GM18873 (cell line): Measurements from ENCODE around the gene KLF6.
"Not testable (repeated sequence)": the region's sequence is repeated elsewhere in the genome, so short reads cannot be mapped to it uniquely, and the experiment has no call there.

Experiments
- ATAC-seq: cut with Tn5 transposase; IDR thresholded peaks from one replicate; pipeline ENCODE4 v1.9.1; 2021; ENCODE audit warnings: mild to moderate bottlenecking, moderate library complexity, moderate number of reproducible peaks; ENCODE audit not compliant: unreplicated experiment, low FRiP score

Gene KLF6

GRCh38 chr10:3738855-3739350 is 46.1 kb downstream of the KLF6 start:
- no peak for ATAC-seq

DNA sequence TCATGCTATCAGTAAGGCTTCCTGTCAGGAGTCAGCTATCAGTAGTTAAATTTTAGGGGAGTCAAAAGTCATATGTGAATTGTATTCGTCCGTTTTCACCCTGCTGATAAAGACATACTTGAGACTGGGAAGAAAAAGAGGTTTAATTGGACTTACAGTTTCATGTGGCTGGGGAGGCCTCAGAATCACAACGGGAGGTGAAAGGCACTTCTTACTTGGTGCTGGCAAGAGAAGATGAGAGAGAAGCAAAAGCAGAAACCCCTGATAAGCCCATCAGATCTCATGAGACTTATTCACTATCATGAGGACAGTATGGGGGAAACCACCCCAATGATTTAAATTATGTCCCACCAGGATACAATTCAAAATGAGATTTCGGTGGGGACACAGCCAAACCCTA is 47.1 kb downstream of the KLF6 start:
- no peak for ATAC-seq

DNA sequence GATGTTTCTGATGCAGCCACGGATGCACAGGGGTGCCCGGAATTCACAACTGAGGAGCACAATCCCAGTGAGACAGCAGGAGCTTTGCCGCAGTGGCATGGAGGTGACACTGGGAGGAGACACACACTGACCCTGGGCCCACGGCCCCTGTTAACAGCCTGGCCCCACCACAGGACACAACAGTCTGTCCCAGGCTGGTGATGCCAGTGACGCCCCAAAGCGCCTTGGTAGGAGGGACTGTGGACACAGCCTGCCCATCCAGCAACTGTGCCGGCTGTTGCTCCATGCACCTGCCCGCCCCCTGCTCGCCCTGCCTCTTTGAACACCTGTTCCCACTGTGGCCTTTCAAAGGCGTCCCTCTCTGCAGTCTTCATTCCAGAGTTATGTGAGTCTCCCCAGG is 49.8 kb downstream of the KLF6 start:
- ATAC-seq, result no peak

DNA sequence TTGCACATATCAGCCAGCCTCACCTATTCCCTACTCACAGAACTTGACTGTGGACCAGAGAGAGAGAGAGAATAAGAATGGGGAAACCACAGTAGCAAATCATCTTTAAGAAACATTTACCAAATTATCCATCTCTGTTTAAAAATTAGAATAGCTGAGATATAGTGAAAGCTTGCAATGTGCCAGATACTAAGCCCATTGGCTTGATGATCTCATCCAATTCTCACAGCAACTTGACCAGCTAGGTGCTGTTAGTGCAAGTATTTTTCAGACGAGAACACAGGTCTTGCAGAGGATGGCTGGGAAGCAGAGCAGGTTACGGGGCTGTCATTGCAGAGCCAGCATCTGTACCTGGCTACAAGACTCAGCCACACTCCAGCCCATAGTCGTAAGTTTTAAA is 50.9 kb downstream of the KLF6 start:
- no peak for ATAC-seq

- ATAC-seq, result not testable (repeated sequence)
Observed at GRCh38 chr10:3732183-3732582, 52.8 kb downstream of the KLF6 start.

DNA sequence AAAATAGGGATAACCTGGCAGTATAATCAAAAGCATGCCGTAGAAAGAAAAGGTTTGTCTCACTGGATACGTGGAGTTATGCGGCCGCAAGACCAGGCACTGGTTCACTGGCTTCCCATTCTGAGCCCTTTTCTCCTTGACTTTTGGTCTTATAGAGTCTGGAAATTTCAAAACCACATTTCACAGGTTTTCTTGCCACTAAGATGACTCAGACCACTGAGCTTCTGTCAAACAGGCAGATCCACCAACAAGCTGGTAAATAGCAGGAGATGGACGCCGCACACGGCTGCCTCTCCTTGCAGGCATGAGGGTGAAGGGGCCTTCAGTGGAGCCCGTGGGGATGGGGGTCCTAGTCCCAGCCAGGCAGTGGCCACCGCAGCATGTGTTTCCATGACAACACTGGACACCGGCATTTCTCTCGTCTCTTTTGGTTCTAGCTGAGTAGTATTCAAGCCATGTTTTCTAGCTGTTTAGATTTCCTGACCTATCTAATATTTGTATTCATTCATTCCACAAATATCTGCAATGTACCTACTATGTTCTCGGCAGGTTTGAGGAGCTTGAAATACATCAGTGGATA is 55.5 kb downstream of the KLF6 start:
- no peak for ATAC-seq

- ATAC-seq, result no peak
Observed at GRCh38 chr10:3728563-3728962, 56.4 kb downstream of the KLF6 start.

GRCh38 chr10:3727268-3727667 is 57.7 kb downstream of the KLF6 start:
- ATAC-seq, result no peak
